ENCODE results near the gene B4GALNT3.

Gene B4GALNT3

DNA sequence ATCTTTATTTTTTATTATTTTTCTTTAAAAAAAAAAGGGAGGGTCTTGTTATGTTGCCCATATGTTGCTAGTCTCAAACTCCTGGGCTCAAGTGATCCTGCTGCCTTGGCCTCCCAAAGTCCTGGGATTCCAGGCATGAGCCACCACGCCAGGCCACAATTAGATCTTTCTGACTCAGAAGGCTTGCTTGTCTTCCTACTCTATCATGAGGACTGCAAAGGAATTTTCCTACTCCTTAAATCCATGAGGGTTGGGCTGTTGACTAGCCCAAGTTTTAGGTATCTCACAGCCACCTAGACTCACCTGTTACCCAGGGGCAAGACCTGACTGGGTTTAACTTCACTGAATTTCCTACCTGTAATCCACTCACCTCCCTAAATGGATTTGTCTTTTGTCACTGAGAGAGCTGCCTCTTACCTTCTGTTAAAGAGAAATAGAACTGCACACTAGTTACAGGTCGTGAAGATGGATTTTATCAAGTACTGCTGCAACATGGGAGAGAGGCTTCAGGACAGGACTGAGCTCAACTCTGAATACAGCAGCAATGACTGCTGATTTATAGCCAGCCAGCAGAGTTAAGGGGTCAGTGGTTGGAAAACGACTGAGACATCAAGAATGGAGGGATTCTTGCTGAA lies 72.3 kb downstream of the B4GALNT3 start:
- H3K9me3 Mint-ChIP-seq: peaks cover 9% of the 10 kb centered on the region
- no peak for DNase-seq (ENCODE audit: low spot score in 2 of 2)
- no peak for ATAC-seq (ENCODE audit: low read depth)
- H3K4me1 Mint-ChIP-seq: no peaks in the 10 kb centered on the region
- H3K36me3 Mint-ChIP-seq: peaks cover 6% of the 10 kb centered on the region
- H3K27ac Mint-ChIP-seq: no peak overlapping the region
- H3K4me3 Mint-ChIP-seq: no peak overlapping the region
- peaks cover 15% of the 10 kb centered on the region for H3K27me3 Mint-ChIP-seq

DNA sequence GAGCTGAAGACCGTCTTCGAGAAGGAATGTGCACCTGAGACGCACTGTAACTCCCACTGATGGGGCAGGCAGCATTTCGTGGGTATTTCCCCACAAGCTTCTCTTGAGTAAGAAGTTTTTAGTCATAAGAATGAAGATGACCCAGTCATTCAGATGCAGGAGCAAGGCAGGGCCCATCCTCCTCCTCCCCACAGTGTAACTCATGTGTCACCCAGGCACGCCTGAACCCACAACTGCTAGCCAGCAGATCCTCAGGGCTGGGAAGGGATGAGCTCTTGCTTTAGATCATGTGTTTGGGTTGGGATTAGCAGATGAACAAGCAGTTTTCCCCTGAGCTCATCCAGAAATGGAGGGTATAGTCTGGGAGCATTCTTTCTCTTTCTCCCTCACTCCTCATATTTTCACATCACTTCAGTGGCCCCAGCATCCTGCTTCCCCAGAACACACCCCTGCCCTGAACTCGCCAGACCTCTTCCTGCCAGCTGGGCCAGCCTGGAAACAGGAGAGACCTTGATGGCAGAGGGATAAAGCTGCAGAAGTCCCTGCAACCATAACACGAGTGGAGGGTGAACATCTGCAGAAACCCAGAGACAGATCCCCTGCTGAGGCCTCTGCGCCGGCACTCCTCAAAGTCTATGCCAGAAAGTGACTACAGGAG lies 73.3 kb downstream of the B4GALNT3 start:
- H3K9me3 Mint-ChIP-seq: peaks cover 9% of the 10 kb centered on the region
- no peaks in the 10 kb centered on the region for H3K4me1 Mint-ChIP-seq
- H3K27me3 Mint-ChIP-seq: peaks cover 9% of the 10 kb centered on the region
- H3K27ac Mint-ChIP-seq: no peak overlapping the region
- DNase-seq (ENCODE audit: low spot score in 2 of 2) (no peak), ATAC-seq (ENCODE audit: low read depth) (no peak)
- peaks cover 6% of the 10 kb centered on the region for H3K36me3 Mint-ChIP-seq
- no peak overlapping the region for H3K4me3 Mint-ChIP-seq

- H3K27ac Mint-ChIP-seq: no peak overlapping the region
- H3K36me3 Mint-ChIP-seq: peaks cover 6% of the 10 kb centered on the region
- no peaks in the 10 kb centered on the region for H3K4me1 Mint-ChIP-seq
- DNase-seq (ENCODE audit: low spot score in 2 of 2) (no peak), ATAC-seq (ENCODE audit: low read depth) (no peak)
- peaks cover 9% of the 10 kb centered on the region for H3K27me3 Mint-ChIP-seq
- peaks cover 9% of the 10 kb centered on the region for H3K9me3 Mint-ChIP-seq
- H3K4me3 Mint-ChIP-seq: no peak overlapping the region
Observed at GRCh38 chr12:533718-534117, 74.0 kb downstream of the B4GALNT3 start.

GRCh38 chr12:534216-534615 lies 74.5 kb downstream of the B4GALNT3 start:
- ATAC-seq (ENCODE audit: low read depth) (no peak), DNase-seq (ENCODE audit: low spot score in 2 of 2) (no peak)
- Mint-ChIP-seq H3K36me3 (peaks cover 6% of the 10 kb centered on the region), H3K9me3 (peaks cover 8% of the 10 kb centered on the region), H3K4me3 (no peak overlapping the region), H3K4me1 (no peaks in the 10 kb centered on the region), H3K27me3 (peaks cover 8% of the 10 kb centered on the region), H3K27ac (no peak overlapping the region)

GRCh38 chr12:535396-535795 lies 75.7 kb downstream of the B4GALNT3 start:
- Mint-ChIP-seq H3K4me1 (no peaks in the 10 kb centered on the region), H3K4me3 (no peak overlapping the region), H3K36me3 (peaks cover 6% of the 10 kb centered on the region), H3K27me3 (peaks cover 8% of the 10 kb centered on the region), H3K27ac (no peak overlapping the region), H3K9me3 (peaks cover 8% of the 10 kb centered on the region)
- ATAC-seq (ENCODE audit: low read depth) (no peak), DNase-seq (ENCODE audit: low spot score in 2 of 2) (no peak)

- Mint-ChIP-seq H3K27ac (no peak overlapping the region), H3K4me3 (no peak overlapping the region), H3K36me3 (peaks cover 6% of the 10 kb centered on the region), H3K27me3 (peaks cover 9% of the 10 kb centered on the region), H3K9me3 (peaks cover 8% of the 10 kb centered on the region), H3K4me1 (no peaks in the 10 kb centered on the region)
- DNase-seq (ENCODE audit: low spot score in 2 of 2): no peak
- no peak for ATAC-seq (ENCODE audit: low read depth)
Observed at GRCh38 chr12:536751-537245, 77.1 kb downstream of the B4GALNT3 start.

GRCh38 chr12:537772-538171 lies 78.0 kb downstream of the B4GALNT3 start:
- peaks cover under 1% of the 10 kb centered on the region for H3K9me3 Mint-ChIP-seq
- no peaks in the 10 kb centered on the region for H3K36me3 Mint-ChIP-seq
- DNase-seq (ENCODE audit: low spot score in 2 of 2) (no peak), ATAC-seq (ENCODE audit: low read depth) (no peak)
- no peak overlapping the region for H3K4me3 Mint-ChIP-seq
- H3K4me1 Mint-ChIP-seq: no peaks in the 10 kb centered on the region
- peaks cover 5% of the 10 kb centered on the region for H3K27me3 Mint-ChIP-seq
- H3K27ac Mint-ChIP-seq: no peak overlapping the region

- ATAC-seq (ENCODE audit: low read depth) (no peak), DNase-seq (ENCODE audit: low spot score in 2 of 2) (no peak)
Observed at GRCh38 chr12:538731-539539, 79.2 kb downstream of the B4GALNT3 start.

DNA sequence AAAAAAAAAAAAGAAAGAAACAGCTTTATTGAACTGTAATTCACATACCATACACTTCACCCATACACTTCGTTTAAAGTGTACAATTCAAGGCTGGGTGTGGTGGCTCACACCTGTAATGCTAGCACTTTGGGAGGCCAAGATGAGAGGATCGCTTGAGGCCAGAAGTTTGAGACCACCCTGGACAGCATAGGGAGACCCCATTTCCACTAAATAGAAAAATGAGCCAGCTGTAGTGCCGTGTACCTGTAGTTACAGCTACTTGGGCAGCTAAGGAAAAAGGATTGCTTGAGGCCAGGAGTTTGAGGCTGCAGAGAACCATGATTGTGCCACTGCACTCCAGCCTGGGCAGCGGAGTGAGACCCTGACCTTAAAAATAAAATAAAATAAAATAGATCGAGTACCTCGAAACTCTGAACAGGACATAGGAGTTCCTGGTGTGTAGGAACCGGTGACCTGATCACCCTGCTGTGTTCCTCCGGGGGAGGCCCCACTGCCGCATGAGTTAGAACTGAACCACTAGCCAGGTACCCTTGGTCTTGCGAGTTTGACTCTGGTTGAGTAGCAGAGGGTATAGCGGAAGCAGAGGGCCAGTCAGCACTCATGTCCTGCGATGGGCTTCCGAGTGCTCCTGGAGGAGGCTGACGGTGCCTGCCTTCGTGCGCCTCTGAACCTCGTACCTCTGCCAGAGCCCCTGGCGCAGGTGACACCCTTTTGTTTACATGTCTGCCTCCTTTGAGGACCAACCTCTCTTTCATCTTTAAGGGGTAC lies 80.0 kb downstream of the B4GALNT3 start:
- Mint-ChIP-seq H3K9me3 (no peaks in the 10 kb centered on the region), H3K4me3 (no peak overlapping the region), H3K4me1 (no peaks in the 10 kb centered on the region), H3K36me3 (peaks cover 2% of the 10 kb centered on the region), H3K27ac (no peak overlapping the region), H3K27me3 (peaks cover 13% of the 10 kb centered on the region)
- ATAC-seq (ENCODE audit: low read depth): no peak
- DNase-seq (ENCODE audit: low spot score in 2 of 2): no peak

More at GRCh38 chr12:538731-539539, 79.2 kb downstream of the B4GALNT3 start:
- Mint-ChIP-seq H3K9me3 (no peaks in the 10 kb centered on the region), H3K4me1 (no peaks in the 10 kb centered on the region), H3K4me3 (no peak overlapping the region), H3K27ac (no peak overlapping the region), H3K36me3 (no peaks in the 10 kb centered on the region), H3K27me3 (peaks cover 8% of the 10 kb centered on the region)

DNA sequence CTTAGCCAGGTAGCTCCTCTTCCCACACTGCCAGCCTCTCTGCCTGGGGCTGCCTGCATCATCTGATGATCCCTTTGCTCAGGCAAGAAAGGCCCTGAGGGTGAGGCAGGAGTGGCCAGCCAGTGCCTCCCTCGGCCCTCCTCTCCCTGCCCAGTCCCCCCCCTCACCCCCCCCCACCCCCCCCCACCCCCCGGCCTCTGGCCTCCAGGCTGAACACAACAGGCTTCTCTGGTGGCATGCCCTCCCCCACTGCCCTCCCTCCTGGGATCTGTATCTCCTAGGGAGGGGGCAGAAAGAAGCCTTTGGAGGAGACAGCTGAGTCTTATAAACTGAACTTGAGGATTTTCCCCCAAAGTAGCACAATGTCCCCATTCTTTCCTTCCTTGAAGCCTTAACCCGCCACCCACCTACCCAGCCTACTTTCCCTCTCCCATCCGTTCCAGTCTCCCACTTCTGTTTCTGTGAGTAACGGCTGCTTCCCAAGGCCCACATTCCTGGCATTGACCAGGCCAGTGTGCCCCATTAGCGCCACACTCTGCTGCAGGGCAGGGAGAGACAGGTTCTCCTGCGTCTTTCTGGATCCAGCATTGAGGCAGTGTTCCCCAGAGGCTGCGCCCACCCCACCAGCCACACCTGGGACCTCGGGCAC lies 82.1 kb downstream of the B4GALNT3 start:
- H3K27ac Mint-ChIP-seq: no peak overlapping the region
- peaks cover 23% of the 10 kb centered on the region for H3K27me3 Mint-ChIP-seq
- DNase-seq (ENCODE audit: low spot score in 2 of 2): no peak
- no peaks in the 10 kb centered on the region for H3K9me3 Mint-ChIP-seq
- no peak overlapping the region for H3K4me3 Mint-ChIP-seq
- ATAC-seq (ENCODE audit: low read depth): no peak
- H3K4me1 Mint-ChIP-seq: peaks cover 4% of the 10 kb centered on the region
- H3K36me3 Mint-ChIP-seq: peaks cover 2% of the 10 kb centered on the region

- peaks cover 7% of the 10 kb centered on the region for H3K4me1 Mint-ChIP-seq
- H3K9me3 Mint-ChIP-seq: no peaks in the 10 kb centered on the region
- H3K27ac Mint-ChIP-seq: no peak overlapping the region
- no peak for ATAC-seq (ENCODE audit: low read depth)
- no peak for DNase-seq (ENCODE audit: low spot score in 2 of 2)
- H3K27me3 Mint-ChIP-seq: peaks cover 24% of the 10 kb centered on the region
- no peak overlapping the region for H3K4me3 Mint-ChIP-seq
- H3K36me3 Mint-ChIP-seq: peaks cover 2% of the 10 kb centered on the region
Observed at GRCh38 chr12:542395-543113, 82.8 kb downstream of the B4GALNT3 start.

DNA sequence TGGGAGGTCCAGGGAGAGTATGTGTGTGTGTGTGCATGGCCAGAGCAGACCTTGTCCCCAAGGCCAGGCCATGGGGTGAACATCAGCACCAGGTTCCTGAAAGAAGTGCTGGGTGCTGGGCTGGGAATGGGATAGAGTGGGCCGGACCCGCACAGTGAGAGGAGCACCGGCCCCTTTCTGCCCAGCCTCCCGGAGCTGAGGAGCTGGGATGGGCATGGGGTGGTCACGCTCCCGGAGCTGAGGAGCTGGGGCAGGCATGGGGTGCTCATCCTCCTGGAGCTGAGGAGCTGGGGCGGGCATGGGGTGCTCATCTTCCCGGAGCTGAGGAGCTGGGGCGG lies 83.3 kb downstream of the B4GALNT3 start:
- Mint-ChIP-seq H3K27ac (no peak overlapping the region), H3K4me1 (peaks cover 7% of the 10 kb centered on the region), H3K27me3 (peaks cover 26% of the 10 kb centered on the region), H3K9me3 (no peaks in the 10 kb centered on the region), H3K4me3 (no peak overlapping the region), H3K36me3 (peaks cover 2% of the 10 kb centered on the region)
- ATAC-seq (ENCODE audit: low read depth) (no peak), DNase-seq (ENCODE audit: low spot score in 2 of 2) (no peak)

GRCh38 chr12:544142-544541 lies 84.4 kb downstream of the B4GALNT3 start:
- no peak for ATAC-seq (ENCODE audit: low read depth)
- H3K36me3 Mint-ChIP-seq: peaks cover 2% of the 10 kb centered on the region
- no peak overlapping the region for H3K4me3 Mint-ChIP-seq
- no peak overlapping the region for H3K27ac Mint-ChIP-seq
- peaks cover 26% of the 10 kb centered on the region for H3K27me3 Mint-ChIP-seq
- no peaks in the 10 kb centered on the region for H3K9me3 Mint-ChIP-seq
- H3K4me1 Mint-ChIP-seq: peaks cover 7% of the 10 kb centered on the region
- DNase-seq (ENCODE audit: low spot score in 2 of 2): no peak

Data from memory B cell (primary cell).